Lung (tissue), 12 donors: Measurements from ENCODE around the gene AGAP1. TPM values are rescaled to one million over a fixed set of nuclear protein-coding genes. Genes with fewer than 3 reads are reported as not detected.

Experiments used
- ATAC-seq: fragments of 200-7000 bp; cut with Tn5 transposase; one replicate; pipeline ENCODE4 v1.9.1; 2020; ENCODE audit warnings: moderate number of reproducible peaks; ENCODE audit not compliant: insufficient read depth, low FRiP score
- DNase-seq, 3 donors: peaks; one replicate each; pipeline ENCODE4 v3.0.0-alpha.2; 2013 to 2017
- H3K27ac ChIP-seq, 2 donors: one replicate each; pipeline ENCODE4 v1.5.1; 2013; ENCODE audit warnings: mild to moderate bottlenecking in 2 of 2, moderate library complexity in 2 of 2, control low read depth in 1 of 2, inconsistent platforms in 1 of 2, low read depth in 1 of 2, low read length in 1 of 2
- H3K27me3 ChIP-seq, 3 donors: one replicate each; pipeline ENCODE4 v1.5.1; 2013; ENCODE audit warnings: low read length in 2 of 3; ENCODE audit not compliant: control insufficient read depth in 3 of 3, insufficient read depth in 3 of 3
- H3K36me3 ChIP-seq, 4 donors: one replicate each; pipeline ENCODE4 v1.5.1; 2013; ENCODE audit warnings: low read length in 4 of 4, mild to moderate bottlenecking in 1 of 4, moderate library complexity in 1 of 4; ENCODE audit not compliant: control insufficient read depth in 4 of 4, insufficient read depth in 4 of 4
- H3K4me1 ChIP-seq, 5 donors: one replicate each; pipeline ENCODE4 v1.5.1; 2013; ENCODE audit warnings: low read length in 5 of 5, mild to moderate bottlenecking in 2 of 5, moderate library complexity in 1 of 5; ENCODE audit not compliant: control insufficient read depth in 5 of 5, insufficient read depth in 5 of 5
- H3K4me3 ChIP-seq: one replicate; pipeline ENCODE4 v1.5.1; 2013; ENCODE audit warnings: mild to moderate bottlenecking, control low read depth, moderate library complexity
- H3K9ac ChIP-seq, 2 donors: one replicate each; pipeline ENCODE4 v1.5.1; 2013; ENCODE audit warnings: low read length in 2 of 2, control low read depth in 1 of 2; ENCODE audit not compliant: insufficient read depth in 1 of 2
- H3K9me3 ChIP-seq, 4 donors: one replicate each; pipeline ENCODE4 v1.5.1; 2013; ENCODE audit warnings: low read length in 3 of 4, mild to moderate bottlenecking in 1 of 4, moderate library complexity in 1 of 4; ENCODE audit not compliant: control insufficient read depth in 4 of 4, insufficient read depth in 3 of 4
- WGBS, 2 donors: extraction: QIAGEN DNeasy Blood & Tissue Kit; methylation state at CpG; one replicate each; pipeline ENCODE4 v1.1.7; 2013; 5-methylcytosine and 5-hydroxymethylcytosine counted together
- polyA plus RNA-seq, 2 donors: library from polyadenylated mRNA; stranded (reverse); fragments of 200-250 nt; gene quantifications; one replicate each; pipeline ENCODE4 v1.2.1, GENCODE V29; 2013
- total RNA-seq, 2 donors: library from RNA; depleted of rRNA in 1 of 2; stranded (reverse); fragments of >200 nt in 1 of 2; gene quantifications; one replicate each; pipeline ENCODE4 v1.2.1, GENCODE V29; 2014 to 2021
- TF ChIP-seq, protein P1 (sequence below): IDR thresholded peaks from 2 replicates; pipeline ENCODE4 v1.5.1; 2012; ENCODE audit warnings: mild to moderate bottlenecking; ENCODE audit errors: control extremely low read depth, extremely low read depth
- donor health status: control.
- donor health status: control.
- donor health status: Bipolar disorder and iron deficiency.
- donor health status: healthy.
- donor health status: DM: yes; HTN: yes; CAD: no.

Gene AGAP1
- total and polyA plus RNA-seq, 4 donors: 6.6 to 39.4 (median 20.2) TPM

DNA sequence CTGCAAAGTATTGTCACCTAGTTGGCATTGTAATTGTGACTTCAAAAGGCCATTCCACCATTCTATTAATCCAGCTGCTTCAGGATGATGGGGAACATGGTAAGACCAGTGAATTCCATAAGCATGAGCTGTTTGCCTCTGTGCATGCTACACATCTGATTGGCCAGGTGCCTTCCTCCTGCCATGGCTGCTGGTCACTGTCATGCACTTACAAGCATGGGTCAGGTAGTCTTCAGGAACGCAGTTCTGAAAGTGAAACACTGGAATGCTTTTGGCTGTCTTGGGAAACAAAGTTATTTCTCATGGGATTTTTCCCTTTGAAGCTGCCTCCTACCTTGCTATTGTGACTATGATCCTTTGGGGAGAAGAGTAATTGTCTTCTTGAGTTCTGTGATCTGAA lies 406.8 kb downstream of the AGAP1 start:
- H3K27ac ChIP-seq: no peak overlapping the region
- TF ChIP-seq, protein P1, sequence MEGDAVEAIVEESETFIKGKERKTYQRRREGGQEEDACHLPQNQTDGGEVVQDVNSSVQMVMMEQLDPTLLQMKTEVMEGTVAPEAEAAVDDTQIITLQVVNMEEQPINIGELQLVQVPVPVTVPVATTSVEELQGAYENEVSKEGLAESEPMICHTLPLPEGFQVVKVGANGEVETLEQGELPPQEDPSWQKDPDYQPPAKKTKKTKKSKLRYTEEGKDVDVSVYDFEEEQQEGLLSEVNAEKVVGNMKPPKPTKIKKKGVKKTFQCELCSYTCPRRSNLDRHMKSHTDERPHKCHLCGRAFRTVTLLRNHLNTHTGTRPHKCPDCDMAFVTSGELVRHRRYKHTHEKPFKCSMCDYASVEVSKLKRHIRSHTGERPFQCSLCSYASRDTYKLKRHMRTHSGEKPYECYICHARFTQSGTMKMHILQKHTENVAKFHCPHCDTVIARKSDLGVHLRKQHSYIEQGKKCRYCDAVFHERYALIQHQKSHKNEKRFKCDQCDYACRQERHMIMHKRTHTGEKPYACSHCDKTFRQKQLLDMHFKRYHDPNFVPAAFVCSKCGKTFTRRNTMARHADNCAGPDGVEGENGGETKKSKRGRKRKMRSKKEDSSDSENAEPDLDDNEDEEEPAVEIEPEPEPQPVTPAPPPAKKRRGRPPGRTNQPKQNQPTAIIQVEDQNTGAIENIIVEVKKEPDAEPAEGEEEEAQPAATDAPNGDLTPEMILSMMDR: no peak
- 89 to 96% methylated on average over 1 of the region's 1 CpG for WGBS, 2 donors
- H3K9ac ChIP-seq: no peak overlapping the region
- H3K4me3 ChIP-seq: no peak overlapping the region
- peaks cover 0 to 1% (median 0%) of the 10 kb centered on the region in 5 donors for H3K4me1 ChIP-seq
- peaks cover 0 to 2% (median 0%) of the 10 kb centered on the region in 4 donors for H3K9me3 ChIP-seq
- peaks cover 0 to 5% (median 2%) of the 10 kb centered on the region in 4 donors for H3K36me3 ChIP-seq
- DNase-seq: no peak
- H3K27me3 ChIP-seq: no peaks in the 10 kb centered on the region
- no peak for ATAC-seq

DNA sequence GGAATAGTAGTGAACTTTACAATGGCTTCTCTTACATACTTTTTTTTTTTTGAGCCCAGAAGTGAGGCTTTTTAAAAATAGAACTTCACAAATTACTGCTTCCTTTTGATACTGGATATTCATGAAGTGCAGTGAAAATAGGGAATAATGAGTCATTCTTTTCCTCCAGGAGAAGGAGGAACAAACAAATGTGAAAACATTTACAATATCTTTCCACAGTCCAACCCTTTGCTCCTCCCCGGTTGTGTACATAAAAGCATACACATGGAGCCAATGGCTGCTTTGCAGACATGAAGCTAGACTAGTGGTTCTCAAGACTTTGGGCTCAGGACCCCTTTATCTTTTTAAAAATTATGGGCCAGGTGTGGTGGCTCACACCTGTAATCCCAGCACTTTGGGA lies 407.4 kb downstream of the AGAP1 start:
- no peak overlapping the region for H3K4me3 ChIP-seq
- H3K9me3 ChIP-seq: peaks cover 0 to 2% (median 0%) of the 10 kb centered on the region in 4 donors
- WGBS, 2 donors: 87 to 88% methylated on average over 1 of the region's 1 CpG
- ATAC-seq (no peak), DNase-seq (no peak)
- no peak overlapping the region for H3K27ac ChIP-seq
- H3K36me3 ChIP-seq: peaks cover 0 to 2% (median 0%) of the 10 kb centered on the region in 4 donors
- TF ChIP-seq, protein P1: no peak
- peaks cover 0 to 1% (median 0%) of the 10 kb centered on the region in 5 donors for H3K4me1 ChIP-seq
- H3K27me3 ChIP-seq: no peaks in the 10 kb centered on the region
- H3K9ac ChIP-seq: no peak overlapping the region

DNA sequence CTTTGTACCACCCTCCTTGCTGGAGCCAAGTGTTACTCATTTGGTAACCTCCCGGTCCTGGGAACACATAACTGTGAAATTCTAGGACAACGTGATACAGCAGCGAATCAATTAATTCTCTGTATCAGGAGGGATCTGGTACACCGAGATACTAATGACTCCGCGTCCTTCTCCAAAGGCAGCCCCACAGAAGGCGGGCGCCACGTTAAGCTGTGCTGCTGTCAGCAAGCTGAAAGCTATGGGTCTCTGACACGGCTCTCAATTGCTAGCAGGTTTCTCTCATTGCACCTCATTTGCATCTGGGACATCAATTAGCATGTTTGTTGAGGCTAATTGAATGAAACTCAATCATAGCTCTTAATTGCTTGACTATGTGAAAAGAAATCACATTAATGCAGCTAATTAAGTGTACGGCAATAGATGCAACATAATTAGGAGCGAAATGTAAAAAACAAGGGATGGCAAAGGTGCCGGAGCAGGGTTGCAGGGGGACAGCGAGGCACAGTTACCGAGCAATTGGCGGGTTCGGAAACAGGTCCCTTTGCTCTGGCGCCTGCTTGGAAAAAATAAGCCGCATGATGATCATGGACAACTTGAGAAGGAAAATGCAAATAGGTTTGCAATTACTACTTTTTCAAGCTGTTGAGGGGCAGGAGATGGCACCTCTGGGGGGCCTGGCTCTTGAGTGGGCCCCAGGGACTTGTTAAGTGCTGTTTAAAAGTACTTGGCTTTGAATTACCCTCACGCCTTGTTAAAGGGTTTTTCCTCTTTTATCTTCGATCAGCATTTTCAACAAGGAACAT lies 410.1 kb downstream of the AGAP1 start:
- H3K4me1 ChIP-seq: peaks cover 0 to 5% (median 4%) of the 10 kb centered on the region in 5 donors
- H3K9me3 ChIP-seq: peaks cover 0 to 2% (median 0%) of the 10 kb centered on the region in 4 donors
- DNase-seq (no peak), ATAC-seq (no peak)
- H3K36me3 ChIP-seq: peaks cover 0 to 2% (median 0%) of the 10 kb centered on the region in 4 donors
- H3K27ac ChIP-seq: no peak overlapping the region
- no peak overlapping the region for H3K9ac ChIP-seq
- TF ChIP-seq, protein P1: no peak
- H3K27me3 ChIP-seq: no peaks in the 10 kb centered on the region
- WGBS, 2 donors: 76 to 81% methylated on average over 21 of the region's 21 CpGs
- no peak overlapping the region for H3K4me3 ChIP-seq
